Caco-2 (cell line): ENCODE measurements around the gene PLB1. TPM values are rescaled to one million over a fixed set of nuclear protein-coding genes. Genes with fewer than 3 reads are reported as not detected.

Source experiments
- BruUV-seq: library from RNA; stranded (reverse); fragments of 400-500 nt; replicated peaks from 2 replicates; lab custom pipeline; 2021; lab: Mats Ljungman, UMichigan
- CTCF ChIA-PET: fragments of 300-600 bp; sonication (Branson Sonifier 250); formaldehyde crosslinking; loops from one replicate; lab custom pipeline; 2022; ENCODE audit warnings: antibody characterized with exemption; lab: Charles Lee
- POLR2A ChIA-PET: fragments of 300-600 bp; sonication (Branson Sonifier 250); formaldehyde crosslinking; loops from one replicate; lab custom pipeline; 2022; ENCODE audit warnings: antibody characterized with exemption; lab: Charles Lee
- DNase-seq, 2 experiments: peaks; one replicate each; pipeline versions ENCODE4 v3.0.0 to v3.0.0-alpha.2; 2020 to 2022
- H3K27me3 ChIP-seq: replicated peaks from 2 replicates; pipeline ENCODE4 v1.6.0; 2011; ENCODE audit warnings: low read length; ENCODE audit not compliant: control insufficient read depth, insufficient read depth
- H3K36me3 ChIP-seq: 2 replicates; pipeline ENCODE4 v1.5.1; 2011; ENCODE audit warnings: low read length; ENCODE audit not compliant: control insufficient read depth, insufficient read depth
- H3K4me1 ChIP-seq: fragments of 250-450 bp; sonication (Bioruptor Pico); 2 replicates; pipeline ENCODE4 v1.5.1; 2020; ENCODE audit warnings: mild to moderate bottlenecking
- H3K4me3 ChIP-seq: 2 replicates; pipeline ENCODE4 v1.5.1; 2011; ENCODE audit warnings: low read depth, mild to moderate bottlenecking, control low read depth, low read length
- H3K9me3 ChIP-seq: fragments of 250-450 bp; sonication (Bioruptor Pico); 2 replicates; pipeline ENCODE4 v1.5.1; 2020; ENCODE audit warnings: mild to moderate bottlenecking, moderate library complexity
- H3K27ac Mint-ChIP-seq: one replicate; pipeline ENCODE4 v1.8.0; 2022; ENCODE audit warnings: mixed read lengths; ENCODE audit not compliant: unreplicated experiment
- H3K27me3 Mint-ChIP-seq: one replicate; pipeline ENCODE4 v1.8.0; 2022; ENCODE audit warnings: mixed read lengths; ENCODE audit not compliant: insufficient read depth, unreplicated experiment
- H3K36me3 Mint-ChIP-seq: one replicate; pipeline ENCODE4 v1.8.0; 2022; ENCODE audit warnings: mild to moderate bottlenecking, mixed read lengths; ENCODE audit not compliant: insufficient read depth, unreplicated experiment
- H3K4me1 Mint-ChIP-seq: one replicate; pipeline ENCODE4 v1.8.0; 2022; ENCODE audit warnings: low read depth, mixed read lengths; ENCODE audit not compliant: unreplicated experiment
- H3K4me3 Mint-ChIP-seq: one replicate; pipeline ENCODE4 v1.8.0; 2022; ENCODE audit warnings: mild to moderate bottlenecking, moderate library complexity, mixed read lengths; ENCODE audit not compliant: unreplicated experiment
- H3K9me3 Mint-ChIP-seq: one replicate; pipeline ENCODE4 v1.8.0; 2022; ENCODE audit warnings: mixed read lengths; ENCODE audit not compliant: unreplicated experiment
- intact Hi-C: fragments of 100-400 bp; cut with micrococcal nuclease; formaldehyde crosslinking; loops from one replicate; pipeline ENCODE4 v1.10.0; 2022; ENCODE audit not compliant: unreplicated experiment
- total RNA-seq: library from RNA; stranded (reverse); gene quantifications from 2 replicates; pipeline ENCODE4 v1.2.3, GENCODE V29; 2022
- TF ChIP-seq, protein P1 (sequence below), 2 experiments: fragments of 200-600 bp in 1 of 2; IDR thresholded peaks; 1 replicate in 1 of 2; 2 replicates in 1 of 2; pipeline versions ENCODE4 v1.5.1 to v1.8.0; 2011 to 2022; ENCODE audit warnings: antibody characterized with exemption in 1 of 2, control low read depth in 1 of 2, inconsistent platforms in 1 of 2, low read depth in 1 of 2, low read length in 1 of 2, mild to moderate bottlenecking in 1 of 2, moderate library complexity in 1 of 2; ENCODE audit not compliant: insufficient read depth in 1 of 2, severe bottlenecking in 1 of 2, unreplicated experiment in 1 of 2

PLB1 gene
- total RNA-seq, 1 experiment from 2014 or later, result 2.8 TPM

DNA sequence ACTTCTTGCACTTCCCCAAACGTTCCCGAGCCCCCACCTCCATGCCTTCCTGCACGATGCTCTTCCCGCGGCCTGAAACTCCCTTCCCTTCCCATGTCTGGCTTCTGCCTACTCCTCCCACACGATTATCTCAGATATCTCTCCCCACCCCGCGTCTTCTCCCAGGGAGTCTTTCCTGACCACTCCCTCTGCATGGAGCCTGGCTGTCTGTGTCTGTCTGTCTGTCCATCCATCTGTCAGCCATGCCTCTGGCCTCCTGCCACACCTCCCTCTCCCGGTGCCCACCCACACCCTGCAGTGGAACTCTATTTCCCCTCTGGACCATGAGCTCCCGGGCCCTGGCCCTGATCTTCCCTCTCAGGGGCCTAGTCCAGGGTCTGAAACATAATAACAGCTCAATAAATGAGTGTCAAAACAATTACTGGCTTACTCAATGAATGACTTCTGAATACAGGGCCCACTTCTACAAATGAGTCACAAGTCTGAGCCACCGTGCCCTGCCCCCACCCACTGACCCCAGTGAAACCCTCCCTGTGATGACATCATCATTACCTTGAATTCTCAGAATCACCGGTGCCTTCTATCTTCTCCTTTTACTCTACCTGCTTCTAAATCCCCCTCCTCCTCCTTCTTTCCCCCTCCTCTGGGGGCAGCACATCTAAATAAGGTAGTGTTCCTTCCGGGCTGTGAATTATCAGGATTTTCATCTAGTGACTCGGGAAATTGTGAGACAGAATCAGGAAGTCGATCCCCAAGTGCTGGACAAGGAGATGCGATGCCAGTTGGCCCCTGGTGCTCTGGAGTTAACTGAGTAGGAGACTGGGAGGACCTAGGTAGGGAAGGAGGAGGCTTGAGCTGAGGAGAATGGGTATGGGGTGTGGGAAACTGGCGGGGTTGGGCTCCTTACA, 46.1 kb upstream of the PLB1 start:
- H3K36me3 Mint-ChIP-seq, result no peaks in the 10 kb centered on the region
- no peak overlapping the region for H3K4me3 Mint-ChIP-seq

DNA sequence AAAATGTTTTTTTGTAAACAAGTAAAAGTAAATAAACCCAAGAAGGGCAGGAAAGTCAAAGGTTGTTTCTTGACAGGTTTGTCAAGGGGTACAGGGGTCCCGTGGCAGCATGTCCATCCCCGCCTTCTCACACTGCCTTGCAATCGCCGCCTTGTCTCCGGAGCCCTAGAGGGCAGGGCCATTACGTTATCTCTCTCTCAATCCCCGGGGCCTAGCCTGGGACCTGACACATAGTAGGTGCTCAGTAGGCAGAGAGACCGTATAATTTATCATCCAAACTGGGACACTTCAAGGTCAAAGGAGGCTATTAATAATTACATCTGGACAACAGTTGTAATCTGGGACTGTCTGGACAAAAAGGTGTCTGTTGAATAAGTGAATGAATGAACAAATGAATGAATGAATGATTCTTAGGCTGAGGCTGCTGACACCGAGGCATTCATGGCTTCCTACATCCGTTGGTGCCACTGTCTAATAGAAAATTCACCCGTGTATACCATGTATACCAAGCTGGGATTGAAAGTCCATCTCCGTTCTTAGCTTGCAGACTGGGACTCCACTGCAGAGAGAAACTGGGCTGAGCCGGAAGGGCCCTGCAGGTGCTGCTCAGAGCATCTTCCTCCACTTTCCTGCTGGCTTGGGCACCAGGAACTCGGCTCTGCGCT, 44.8 kb upstream of the PLB1 start:
- no peaks in the 10 kb centered on the region for H3K27me3 ChIP-seq
- DNase-seq, result peak in 1 of 2 experiments; percentile 14
- no peak overlapping the region for H3K4me3 Mint-ChIP-seq
- H3K4me1 Mint-ChIP-seq, result peaks cover 13% of the 10 kb centered on the region
- no peaks in the 10 kb centered on the region for H3K36me3 Mint-ChIP-seq
- BruUV-seq, result no TSS peak
- ChIA-PET POLR2A (no interaction called here), CTCF (no interaction called here)
- H3K27ac Mint-ChIP-seq, result no peak overlapping the region
- H3K27me3 Mint-ChIP-seq, result no peaks in the 10 kb centered on the region
- no peak overlapping the region for H3K4me3 ChIP-seq
- no peaks in the 10 kb centered on the region; the same call in 1 of the 2 replicates for H3K36me3 ChIP-seq
- intact Hi-C loops, result loop anchor here (5.0 kb wide), 1 partner anchor 644 kb away; no protein-coding TSS in a partner anchor
- TF ChIP-seq, protein P1, sequence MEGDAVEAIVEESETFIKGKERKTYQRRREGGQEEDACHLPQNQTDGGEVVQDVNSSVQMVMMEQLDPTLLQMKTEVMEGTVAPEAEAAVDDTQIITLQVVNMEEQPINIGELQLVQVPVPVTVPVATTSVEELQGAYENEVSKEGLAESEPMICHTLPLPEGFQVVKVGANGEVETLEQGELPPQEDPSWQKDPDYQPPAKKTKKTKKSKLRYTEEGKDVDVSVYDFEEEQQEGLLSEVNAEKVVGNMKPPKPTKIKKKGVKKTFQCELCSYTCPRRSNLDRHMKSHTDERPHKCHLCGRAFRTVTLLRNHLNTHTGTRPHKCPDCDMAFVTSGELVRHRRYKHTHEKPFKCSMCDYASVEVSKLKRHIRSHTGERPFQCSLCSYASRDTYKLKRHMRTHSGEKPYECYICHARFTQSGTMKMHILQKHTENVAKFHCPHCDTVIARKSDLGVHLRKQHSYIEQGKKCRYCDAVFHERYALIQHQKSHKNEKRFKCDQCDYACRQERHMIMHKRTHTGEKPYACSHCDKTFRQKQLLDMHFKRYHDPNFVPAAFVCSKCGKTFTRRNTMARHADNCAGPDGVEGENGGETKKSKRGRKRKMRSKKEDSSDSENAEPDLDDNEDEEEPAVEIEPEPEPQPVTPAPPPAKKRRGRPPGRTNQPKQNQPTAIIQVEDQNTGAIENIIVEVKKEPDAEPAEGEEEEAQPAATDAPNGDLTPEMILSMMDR (IDR thresholded peaks at IDR 0.05; ENCODE audit: insufficient read depth in 1 of 2, low read depth in 1 of 2, low read length in 1 of 2, severe bottlenecking in 1 of 2, unreplicated experiment in 1 of 2), result no peak
- H3K4me1 ChIP-seq, result 0 out of 2 replicates have a peak, but pooled peaks cover 4% of the 10 kb centered on the region
- H3K9me3 ChIP-seq, result no peaks in the 10 kb centered on the region
- no peaks in the 10 kb centered on the region for H3K9me3 Mint-ChIP-seq

More for the DNA sequence above, 46.1 kb upstream of the PLB1 start:
- DNase-seq, result peak in 1 of 2 experiments; percentile 30
- BruUV-seq, result no TSS peak
- no peaks in the 10 kb centered on the region for H3K9me3 Mint-ChIP-seq
- POLR2A ChIA-PET, result no interaction called here
- peaks cover 13% of the 10 kb centered on the region for H3K4me1 Mint-ChIP-seq
- TF ChIP-seq, protein P1 (IDR thresholded peaks at IDR 0.05; ENCODE audit: insufficient read depth in 1 of 2, low read depth in 1 of 2, low read length in 1 of 2, severe bottlenecking in 1 of 2, unreplicated experiment in 1 of 2), result no peak
- no peaks in the 10 kb centered on the region for H3K27me3 Mint-ChIP-seq
- intact Hi-C loops, result loop anchor here (5.0 kb wide), 1 partner anchor 642 kb away; no protein-coding TSS in a partner anchor
- Histone ChIP-seq H3K36me3 (no peaks in the 10 kb centered on the region), H3K9me3 (no peaks in the 10 kb centered on the region), H3K4me1 (0 out of 2 replicates have a peak, but pooled peaks cover 4% of the 10 kb centered on the region), H3K27me3 (no peaks in the 10 kb centered on the region), H3K4me3 (no peak overlapping the region)
- H3K27ac Mint-ChIP-seq, result peak overlapping the region; percentile 71
- CTCF ChIA-PET, result no interaction called here
